GM18858 (cell line): ENCODE data around the gene ACOT7.

Experiments
- ATAC-seq: cut with Tn5 transposase; IDR thresholded peaks from one replicate; pipeline ENCODE4 v1.9.1; 2021; ENCODE audit not compliant: unreplicated experiment

Gene ACOT7

DNA sequence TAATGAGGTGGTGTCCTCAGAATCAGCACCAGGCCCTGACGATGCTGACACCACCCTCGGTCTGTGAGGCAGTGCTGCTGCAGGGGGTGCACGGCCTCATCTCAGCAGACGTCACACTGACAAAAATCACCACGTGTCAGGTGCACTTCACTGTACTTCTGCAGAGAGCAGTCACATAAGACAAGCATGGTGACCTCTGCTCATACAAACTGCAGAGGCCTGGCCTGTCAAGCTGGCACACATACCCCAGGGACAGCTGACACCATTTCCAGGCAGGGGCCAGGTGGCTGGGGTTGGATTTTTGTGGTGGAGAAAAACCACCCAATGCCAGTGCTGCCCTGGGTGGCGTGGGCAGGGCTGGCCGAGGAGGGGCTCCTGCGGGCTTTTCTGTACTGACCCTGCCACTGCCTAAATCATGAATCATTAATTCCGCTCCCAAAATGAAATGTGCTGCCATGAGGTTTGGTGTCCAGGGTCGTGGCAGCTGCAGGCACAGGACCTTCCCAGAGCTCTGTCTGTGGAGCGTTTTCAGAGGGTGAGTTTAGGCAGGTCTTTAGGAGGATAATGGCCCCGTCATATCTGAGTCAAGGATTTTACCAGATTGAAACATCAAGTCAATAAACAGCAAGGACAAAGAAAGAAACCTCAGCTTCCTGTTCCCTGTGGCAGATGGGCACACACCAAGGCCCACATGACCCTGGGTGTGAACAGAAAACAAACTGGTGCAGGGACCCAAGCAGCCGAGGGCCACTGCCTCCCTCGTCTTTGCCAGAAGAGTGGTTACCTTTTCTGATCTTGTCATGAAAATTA, 99.3 kb downstream of the ACOT7 start:
- ATAC-seq: no peak

DNA sequence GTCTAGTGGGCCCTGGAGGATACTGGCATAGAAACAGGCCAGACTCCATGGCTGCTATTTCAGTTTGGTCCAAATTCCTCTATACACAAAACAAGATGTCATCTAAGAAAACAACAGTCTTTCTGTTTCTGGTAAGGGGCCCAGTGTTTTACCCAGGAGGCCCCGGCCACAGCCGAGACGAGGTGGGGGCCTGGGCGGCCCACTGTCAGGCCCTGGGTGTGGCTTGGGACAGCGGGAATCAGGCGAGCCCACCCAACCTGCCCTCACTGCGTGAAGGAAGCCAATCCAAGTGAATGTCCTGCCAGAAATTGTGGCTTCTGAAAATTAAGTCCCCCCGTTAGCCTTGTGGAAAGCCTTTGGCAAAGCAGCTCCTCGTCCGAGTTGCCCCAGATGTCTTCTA, 101.5 kb downstream of the ACOT7 start:
- ATAC-seq: no peak

DNA sequence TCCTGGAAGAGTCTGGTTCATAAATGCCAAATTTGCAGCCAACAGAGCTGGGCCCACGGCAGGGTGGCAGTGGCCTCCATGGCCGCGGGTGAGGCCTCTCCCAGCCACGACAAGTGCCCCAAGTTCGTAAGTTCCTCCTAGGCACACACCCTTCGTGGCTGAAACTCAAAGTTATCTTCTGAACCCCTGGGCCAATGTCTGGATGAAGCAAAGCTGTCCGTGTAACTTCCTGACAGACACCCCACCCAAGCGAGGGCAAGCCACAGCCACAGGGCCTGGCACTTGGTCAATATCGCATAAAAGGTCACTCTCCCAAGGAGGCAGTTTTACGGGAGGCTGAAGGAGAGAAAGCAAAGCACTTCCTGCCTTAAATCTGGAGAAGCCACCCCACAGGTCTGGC, 104.9 kb downstream of the ACOT7 start:
- ATAC-seq: no peak

DNA sequence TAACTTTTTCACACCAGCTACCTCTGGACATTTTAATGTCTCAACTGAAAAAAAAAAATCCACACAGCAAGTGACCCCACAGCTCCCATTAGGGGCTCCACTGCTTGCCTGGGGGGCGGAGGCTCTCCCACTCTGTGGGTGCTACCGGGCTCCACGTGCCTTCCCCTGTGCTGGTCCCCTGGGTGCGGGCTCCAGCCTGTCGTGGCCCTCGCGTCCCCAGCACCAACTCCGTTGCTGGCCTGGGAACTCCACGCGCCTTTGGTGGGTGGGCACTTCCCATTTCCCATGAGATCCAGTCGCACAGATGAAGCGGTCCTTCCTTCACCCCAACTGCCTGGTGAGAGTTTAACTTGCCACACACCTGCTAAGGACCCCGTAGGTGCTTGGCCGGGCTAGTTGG, 105.5 kb downstream of the ACOT7 start:
- ATAC-seq: no peak

DNA sequence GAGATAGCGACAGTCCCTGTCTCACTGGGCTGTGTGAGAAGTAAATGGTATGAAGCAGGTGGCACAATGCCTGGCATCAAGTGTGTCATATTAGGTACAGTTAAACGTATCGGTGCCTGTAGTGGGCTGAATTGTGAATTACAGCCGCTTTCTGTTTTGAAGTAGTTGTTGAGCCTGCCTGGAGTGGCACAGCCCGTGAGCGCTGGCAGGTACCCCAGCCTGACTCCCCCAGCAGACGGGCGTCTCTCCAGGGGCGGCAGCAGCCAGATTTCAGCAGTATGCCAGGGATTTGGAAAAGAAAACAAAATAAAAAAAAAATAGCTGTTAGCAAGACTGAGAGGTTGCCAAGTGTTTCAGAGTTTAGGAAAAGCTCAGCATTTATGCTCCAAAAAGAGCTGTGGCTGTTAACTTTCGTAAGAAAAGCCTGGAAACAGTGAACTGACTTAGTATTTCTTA, 106.1 kb downstream of the ACOT7 start:
- no peak for ATAC-seq

DNA sequence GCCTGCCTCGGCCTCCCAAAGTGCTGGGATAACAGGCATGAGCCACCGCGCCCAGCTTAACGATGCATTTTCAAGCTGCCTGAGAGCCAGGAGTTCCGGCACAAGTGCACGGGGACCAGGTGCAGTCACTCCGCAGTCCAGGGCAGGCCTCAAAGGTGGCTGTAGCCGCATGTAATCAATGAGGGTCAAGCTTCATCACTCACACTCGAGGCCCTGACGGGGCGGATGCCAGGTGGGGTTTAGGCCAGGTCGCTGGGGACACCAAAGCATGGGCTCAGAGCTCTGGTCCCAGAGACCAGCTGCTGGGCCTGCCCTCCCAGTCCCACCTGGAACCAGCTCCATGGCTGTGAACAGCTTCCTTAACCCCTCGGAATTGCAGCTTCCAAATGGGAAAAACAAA, 106.5 kb downstream of the ACOT7 start:
- no peak for ATAC-seq

DNA sequence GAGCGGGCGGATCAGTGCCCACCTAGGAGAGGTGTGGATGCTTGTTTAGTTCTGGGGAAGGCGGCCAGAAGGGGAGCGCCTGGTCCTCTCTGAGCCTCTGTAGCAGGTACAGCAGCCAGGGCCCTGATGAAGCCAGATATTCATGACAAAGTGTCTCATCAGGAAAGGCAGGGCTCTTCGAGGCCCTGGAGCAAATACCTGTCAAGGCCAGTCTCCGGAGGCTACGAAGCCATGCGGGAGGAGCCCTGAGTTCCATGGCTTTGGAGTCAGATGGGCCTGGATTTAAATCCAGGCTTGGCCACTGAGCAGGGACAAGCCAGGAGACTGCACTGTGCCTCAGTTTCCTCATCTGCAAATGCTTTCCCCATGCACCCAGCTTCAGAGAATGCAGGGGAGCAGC, 107.3 kb downstream of the ACOT7 start:
- no peak for ATAC-seq

DNA sequence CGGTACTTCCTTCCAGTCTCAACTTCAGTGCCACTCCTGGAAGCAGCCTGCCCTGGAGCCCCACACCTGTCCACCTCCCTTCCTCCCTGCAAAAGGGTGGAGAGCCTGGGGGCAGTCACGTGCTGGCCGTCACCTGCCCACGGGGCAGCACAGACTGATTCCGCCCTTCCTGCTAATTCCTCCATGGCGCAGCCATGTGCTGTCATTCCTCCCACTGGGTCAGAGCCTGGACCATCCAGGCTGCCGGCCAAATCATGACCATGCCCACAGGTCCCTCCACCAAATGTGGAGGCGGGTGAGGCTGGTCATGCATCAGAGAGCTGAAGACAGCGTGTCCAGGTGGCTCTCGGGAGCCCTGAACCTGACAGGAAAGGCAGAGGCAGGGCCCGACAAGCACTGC, 108.2 kb downstream of the ACOT7 start:
- ATAC-seq: no peak

DNA sequence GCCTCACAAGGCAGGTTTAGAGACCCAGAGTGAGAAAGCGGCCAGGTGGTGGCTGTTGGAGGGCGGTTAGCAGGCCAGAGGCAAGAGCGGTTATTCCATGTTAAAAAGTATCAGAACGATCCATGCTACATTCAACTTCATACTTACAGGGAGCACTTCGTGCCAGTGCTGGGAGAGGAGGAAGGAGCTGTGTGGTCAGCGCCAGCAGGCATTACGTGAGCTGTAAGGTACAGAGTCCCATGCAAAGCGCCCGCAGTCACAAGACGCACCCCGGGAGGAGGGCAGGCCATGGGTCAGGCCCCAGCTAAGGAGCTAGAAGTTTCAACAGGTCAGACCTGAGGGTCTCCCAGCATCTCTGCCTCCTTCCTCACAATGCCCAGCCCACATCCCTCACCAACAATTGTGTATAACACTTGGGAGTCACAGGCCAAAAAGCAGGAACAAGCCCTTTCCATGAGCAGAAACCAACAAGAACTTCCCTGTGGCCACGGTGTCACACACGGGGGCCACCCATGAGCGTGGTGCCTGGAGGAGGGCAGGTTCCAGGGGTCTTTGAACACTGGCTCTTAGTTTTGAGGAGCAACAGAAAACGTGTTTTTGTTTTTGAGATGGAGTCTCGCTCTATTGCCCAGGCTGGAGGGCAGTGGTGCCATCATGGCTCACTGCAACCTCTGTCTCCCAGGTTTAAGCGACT, 110.8 kb downstream of the ACOT7 start:
- ATAC-seq: no peak

DNA sequence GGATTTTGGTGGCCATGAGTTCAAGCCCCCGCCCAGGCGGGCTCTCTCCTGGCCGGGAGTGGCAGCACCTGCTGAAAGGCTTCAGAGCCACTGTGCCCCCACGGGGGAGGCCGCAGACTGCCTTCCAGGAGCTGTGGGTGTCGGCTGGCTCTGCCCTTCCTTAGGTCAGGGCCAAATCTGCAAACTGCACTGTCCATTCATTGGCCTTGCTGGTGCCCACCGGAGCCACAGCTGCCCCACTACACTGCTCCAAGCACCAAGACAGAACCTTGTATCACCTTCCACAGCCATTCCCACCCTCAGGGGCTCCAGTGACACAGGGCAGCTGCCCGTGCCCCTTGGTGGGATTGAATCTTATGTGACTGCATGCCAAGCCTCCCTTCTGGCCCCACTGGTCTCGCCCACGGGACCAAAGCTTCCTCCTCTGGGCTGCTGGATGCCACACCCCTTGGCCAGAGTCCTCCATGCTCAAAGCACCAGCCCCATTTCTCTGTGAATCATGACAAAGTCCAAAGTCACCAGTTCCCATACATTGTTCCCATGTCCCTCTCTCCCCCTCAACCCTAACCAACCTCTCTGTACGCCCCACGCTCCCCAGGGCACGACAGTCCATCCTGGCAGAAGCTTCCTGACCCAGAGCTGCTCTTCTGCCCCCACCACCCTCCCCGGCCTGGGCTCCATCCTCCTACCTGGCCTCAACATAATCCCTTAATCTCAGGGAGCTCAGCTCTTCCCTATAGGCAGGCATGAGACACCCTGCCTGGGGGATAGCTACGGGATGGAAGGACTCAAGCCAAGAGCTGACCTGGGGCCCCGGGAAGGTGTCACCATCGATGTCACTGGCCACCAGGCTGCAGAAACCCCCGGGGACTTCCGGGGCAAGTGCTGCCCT, 111.8 kb downstream of the ACOT7 start:
- ATAC-seq: no peak

DNA sequence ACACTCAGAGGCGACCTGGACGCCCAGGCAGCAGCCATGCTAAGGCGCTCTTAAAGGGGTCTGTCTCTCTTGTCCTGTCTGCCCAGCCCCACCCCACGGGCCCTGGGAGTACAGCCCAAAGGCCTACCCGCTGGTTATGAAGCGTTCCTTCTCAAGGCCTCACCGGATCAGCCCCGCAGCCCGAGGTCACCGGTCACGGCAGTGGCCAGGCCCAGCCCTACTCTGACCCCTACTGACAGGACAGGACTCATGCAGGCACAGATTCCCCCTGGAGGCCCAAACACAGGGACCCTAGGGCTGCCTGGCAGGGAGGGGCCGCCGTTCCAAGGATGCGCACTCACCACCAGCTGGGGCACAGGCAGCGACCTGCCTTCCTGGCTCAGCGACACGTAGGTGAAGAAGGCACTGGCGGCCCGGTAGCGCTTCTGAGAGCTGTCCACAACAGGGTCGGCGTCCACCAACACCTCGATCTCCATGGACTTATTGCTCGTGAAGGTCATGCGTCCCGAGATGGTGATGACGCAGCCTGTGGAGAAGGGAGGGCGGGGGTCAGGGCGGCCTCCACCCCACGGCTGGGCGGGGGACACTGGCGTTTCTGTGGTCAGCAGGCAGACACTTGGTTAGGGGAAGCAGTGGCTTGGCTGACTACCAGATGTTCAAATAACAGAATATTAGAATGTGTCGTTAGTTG, 112.7 kb downstream of the ACOT7 start:
- no peak for ATAC-seq

DNA sequence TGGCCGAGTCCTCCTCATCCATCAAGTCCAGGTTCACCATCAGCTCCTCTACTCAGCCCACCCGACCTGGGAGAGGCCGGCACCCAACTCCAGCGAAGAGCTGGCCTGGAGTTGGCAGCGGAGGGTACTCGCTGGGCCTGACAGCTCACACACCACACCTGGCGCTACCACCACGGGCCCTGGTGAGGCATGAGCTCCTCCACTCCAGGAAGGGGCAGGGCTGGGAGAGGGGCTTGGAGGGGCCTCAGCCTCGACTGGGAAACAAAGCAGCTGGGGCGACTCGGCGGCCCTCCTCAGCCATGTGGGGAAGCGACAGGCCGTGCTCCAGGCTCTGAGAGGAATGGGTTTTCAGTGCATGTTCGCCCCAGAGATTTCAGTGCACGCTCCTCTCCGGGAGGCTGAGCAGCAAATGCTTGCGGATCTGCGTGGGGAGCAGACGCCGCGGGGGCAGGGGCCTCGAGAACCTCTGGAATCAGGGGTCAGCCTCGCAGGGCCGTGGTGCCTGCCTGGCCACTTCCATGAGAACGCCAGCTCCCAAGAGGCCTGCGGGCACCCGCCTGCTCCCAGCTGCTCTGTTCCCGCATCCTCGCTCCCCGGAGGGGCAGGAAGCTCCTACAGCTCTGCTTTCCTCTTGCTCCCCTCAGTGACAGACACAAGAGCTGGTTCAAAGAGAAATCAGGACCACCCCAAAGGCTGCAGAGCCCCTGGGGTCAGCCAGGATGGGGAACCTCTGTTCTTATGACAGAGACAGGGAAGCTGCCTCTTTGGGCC, 113.8 kb downstream of the ACOT7 start:
- ATAC-seq: no peak

DNA sequence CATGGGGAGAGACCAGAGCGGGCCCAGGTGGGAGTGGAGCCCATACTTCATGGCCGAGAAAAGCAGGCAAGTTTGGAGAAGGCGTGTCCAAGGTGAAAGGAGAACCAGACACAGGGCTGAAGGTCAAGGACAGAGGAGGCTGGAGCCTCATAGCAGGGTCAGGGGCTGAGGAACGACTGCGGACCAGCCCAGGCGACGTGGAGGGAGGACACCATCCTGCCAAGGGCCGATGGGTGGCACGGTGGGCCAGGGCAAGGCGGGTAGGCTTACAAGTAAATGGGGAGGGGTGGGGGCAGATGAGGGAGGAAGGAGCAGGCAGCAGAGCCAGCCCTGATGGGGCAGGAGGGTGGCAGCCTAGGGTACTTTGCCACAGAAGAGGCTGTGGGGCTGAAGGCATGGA, 114.5 kb downstream of the ACOT7 start:
- no peak for ATAC-seq

DNA sequence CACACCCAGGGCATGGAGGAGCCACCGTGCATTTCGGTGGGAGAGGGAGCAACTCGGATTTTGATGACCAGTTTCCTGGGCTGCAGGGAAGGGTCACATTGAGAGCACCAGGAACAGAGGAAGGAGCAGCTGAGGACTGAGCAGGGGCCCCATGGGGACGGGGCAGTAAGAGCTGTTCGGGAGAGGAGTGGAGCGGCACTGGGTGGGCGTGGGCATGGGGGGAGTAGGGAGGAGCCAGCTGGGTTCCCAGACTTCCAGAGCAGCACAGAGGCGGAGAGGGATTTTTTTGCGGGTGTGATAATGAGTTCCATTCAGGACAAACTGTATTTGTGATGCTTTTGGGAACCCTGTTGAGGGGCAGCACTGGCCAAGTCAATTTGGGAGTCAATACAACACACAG, 115.3 kb downstream of the ACOT7 start:
- ATAC-seq: no peak

DNA sequence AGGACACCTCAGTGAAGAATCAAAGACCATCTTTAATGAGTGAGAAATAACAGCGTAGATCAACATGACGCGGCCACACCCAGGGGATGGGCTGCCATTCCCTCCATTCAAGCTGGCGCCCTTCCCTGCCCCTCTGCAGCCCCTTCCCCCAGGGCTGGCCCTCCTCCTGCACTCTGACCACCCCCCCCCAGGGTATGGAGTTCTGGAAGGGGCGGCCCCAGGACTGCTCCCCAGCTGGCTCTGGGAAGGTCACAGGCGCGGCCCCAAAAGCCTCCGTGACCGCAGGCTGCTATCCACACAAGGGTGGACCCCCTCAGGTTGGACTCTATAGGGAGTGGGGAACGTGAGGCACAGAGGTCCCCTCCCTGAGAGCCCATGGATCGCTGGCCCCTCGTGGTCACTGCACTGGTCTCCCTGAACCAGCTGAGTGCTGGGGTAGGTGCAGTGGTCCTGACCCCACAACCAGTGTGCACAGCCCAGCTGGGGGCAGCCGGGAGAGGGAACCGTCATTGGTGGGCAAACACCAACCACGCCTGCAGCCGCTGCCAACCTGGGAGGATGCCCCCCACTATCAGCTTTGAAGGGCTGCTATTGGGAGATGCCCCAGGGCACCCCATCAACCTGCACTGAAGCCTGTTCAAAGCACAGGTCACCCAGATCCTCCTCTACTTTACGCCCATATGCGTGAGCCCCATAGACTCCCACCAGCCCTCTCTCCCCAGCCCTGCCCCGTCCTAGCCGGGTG, 116.6 kb downstream of the ACOT7 start:
- ATAC-seq: no peak

DNA sequence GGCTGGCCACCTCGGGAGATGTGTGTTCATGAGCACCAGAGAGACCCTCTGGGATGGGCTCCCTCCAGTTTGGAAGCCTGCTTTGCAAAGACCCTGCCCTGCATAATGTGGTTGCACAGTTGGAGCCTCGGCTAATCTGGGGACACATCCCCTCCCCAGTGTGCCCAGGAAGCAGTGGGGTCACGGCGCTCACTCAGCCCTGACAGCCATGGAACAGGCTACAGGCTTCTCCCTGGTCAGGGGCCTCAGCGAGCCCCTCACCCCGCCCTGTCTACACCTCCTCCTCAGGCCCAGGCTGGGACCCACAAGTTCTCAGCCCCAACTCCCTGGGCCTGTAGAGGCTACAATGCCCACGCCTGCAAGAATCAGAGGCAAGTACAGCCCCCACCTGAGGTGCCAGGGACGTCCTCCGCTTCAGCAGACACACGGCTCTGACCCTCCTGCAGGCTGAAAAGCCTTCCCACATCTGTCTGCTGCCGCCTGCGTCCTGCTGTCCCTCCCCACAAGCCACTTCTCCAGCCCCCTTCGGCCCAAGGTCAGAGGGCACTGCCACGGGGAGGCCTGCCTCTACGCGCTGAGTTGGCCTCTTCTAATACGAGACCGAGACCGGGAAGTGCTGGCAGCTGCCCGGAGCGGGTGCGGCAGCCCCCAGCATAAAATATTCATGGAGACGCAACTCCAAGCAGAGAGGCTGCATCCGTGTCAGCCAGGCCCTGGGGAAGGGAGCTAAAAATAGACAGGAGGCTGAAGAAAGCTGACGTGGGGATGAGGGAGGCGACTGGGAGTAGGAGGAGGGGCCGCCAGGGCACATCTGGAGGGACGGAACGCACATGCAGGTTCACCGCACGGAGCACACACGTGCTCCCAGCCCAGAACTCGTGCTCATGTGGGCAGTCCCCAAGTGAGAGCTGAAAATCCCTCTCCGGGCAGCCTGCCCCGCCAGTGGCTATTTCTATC, 117.5 kb downstream of the ACOT7 start:
- ATAC-seq: no peak

DNA sequence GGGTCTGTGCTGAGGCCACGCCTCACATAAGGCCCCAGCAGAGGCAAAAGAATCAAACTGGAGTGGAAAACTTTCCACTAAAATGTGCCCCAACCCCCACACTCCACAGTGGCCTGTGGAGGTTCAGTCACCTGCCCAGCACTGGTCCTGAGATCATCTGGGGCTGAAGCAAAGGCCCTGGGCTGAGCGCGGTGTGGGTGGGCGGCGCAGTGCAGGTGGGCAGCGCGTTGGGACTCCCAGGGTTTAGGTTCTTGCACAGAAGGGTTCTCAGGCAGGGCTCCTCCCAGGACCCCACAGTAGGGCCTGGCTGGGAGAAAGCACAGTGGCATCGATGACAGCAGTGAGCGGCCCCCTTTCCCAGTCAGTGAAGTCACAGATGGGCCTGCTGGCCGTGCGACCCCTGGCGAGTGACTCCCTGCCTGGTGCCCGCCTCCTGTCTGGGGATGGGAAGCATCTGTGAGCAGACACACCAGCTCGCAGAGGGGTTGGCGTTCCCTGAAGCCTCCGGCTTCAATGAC, 118.9 kb downstream of the ACOT7 start:
- ATAC-seq: no peak

DNA sequence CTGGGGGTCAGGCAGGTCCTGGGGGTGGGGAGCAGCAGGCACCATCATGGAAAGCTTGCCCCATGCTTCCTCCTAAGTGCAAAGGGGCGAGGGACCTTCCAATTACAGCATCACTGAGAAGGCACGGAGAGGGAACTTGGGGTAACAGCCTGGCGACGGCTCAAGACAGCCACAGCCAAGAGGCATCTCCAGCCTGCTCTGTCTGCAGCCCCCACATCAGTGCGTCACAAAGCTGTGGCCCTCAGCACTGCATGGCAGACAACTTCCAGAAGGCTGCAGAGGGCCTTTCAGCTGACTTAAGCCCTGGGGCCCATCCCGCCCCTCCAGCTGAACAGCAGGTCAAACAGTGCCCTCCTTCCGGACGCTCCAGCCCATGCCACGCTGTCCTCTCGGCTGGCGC, 119.5 kb downstream of the ACOT7 start:
- no peak for ATAC-seq
